Fibroblast of mammary gland (primary cell): ENCODE measurements around the gene PARP1.
"Not testable (repeated sequence)": the region's sequence is repeated elsewhere in the genome, so short reads cannot be mapped to it uniquely, and the experiment has no call there.

Source experiments
- DNase-seq: peaks from one replicate; pipeline ENCODE4 v3.0.0-alpha.2; 2010; ENCODE audit warnings: low read depth
- H3K4me3 ChIP-seq: 2 replicates; pipeline ENCODE4 v1.5.1; 2011; ENCODE audit warnings: low read depth, mild to moderate bottlenecking, low read length, moderate library complexity; ENCODE audit not compliant: control insufficient read depth
- CTCF ChIP-seq: conservative IDR thresholded peaks from 2 replicates; pipeline ENCODE4 v1.5.1; 2011; ENCODE audit warnings: low read depth, low read length, inconsistent platforms; ENCODE audit not compliant: control insufficient read depth, insufficient read depth

PARP1 gene

GRCh38 chr1:226440512-226440911 lies 32.6 kb upstream of the PARP1 start:
- no peak for DNase-seq
- TF ChIP-seq CTCF = no peak
- H3K4me3 ChIP-seq = no peak overlapping the region

DNA sequence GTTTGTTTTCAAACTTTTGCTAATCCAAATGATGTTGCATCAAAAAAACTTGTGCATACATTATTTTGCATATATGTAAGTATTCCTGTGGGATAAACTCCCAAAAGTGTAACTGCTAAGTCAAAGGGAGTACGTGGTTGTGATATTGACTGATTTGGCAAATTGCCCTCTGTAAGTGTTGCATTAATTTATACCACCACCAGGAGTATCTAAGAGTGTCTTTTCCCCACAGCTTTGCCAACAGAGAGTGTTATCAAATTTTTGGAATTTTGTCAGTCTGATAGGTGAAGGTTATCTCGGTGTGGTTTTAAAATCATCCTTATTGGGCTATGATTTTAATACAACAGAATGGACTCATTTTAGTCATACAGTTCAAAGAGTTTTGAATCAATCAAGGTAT lies 30.1 kb upstream of the PARP1 start:
- H3K4me3 ChIP-seq = no peak overlapping the region
- DNase-seq = peak; percentile 19
- TF ChIP-seq CTCF = peak; percentile 24

DNA sequence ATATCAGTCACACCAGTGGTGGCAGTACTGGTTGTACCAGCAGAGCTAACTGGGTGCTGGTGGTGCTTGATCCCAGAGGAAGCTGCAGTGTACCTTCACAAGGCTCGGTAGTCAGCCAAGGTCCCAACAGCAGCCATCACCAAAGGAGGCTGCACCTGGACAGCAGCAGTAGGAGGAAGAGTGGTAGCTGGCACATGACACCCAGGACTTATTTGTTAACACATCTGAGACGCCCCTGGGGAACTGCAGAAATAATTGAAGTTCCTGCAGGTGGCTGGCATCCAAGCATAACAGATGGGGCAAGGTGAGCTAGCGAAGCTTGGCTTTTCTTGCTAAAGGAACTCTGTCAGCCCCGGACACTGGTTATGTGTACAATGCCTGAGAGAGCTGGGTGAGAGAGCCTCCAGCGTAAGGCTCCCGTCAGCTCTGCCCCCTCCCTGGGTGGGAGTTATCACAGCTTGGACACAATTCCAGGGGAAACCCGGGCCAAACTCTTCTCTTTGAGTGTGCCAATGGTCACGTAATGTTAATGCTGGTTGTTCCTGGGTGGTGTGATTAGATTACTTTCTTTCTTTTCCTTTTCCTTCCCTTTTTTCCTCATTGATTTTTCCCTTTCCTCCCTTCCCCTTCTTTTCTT lies 29.1 kb upstream of the PARP1 start:
- DNase-seq = no peak
- TF ChIP-seq CTCF = no peak
- H3K4me3 ChIP-seq = no peak overlapping the region

DNA sequence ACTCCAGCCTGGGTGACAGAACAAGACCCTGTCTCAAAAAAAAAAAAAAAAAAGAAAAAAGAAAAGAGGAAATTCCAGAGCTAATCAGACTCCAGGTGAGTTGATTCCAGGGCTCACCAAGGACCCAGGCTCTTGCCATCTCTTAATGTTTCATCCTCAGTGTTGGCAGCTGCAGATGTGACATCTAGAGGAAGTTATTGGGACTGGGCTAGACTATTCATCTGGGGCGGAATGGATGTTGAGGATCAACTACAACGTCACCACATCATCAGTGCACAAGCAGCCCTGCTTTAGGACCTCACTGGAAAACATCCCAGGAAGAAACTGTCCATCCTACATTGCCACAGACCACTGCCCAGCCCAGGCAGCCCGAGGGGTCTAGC lies 28.6 kb upstream of the PARP1 start:
- H3K4me3 ChIP-seq = no peak overlapping the region
- DNase-seq = no peak
- no peak for TF ChIP-seq CTCF

DNA sequence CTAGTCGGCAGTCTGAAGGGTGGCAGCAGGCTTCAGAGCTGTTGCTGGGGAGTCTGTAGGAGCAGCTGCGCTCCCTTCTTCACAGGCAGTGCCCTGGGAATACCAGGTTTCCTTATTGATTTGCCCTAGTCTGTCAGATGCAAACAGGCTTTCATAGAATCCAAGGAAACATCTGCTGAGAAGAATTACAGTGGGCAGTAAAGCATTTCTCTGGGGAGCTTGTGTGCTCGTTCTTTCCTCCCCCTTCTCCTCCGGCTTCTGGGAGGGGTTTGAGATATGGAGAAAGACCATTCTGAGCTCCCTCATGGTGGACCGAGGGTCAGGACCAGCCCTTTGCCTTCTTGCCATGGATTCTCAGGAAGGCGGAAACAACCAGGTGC lies 25.4 kb upstream of the PARP1 start:
- DNase-seq = no peak
- H3K4me3 ChIP-seq = no peak overlapping the region
- TF ChIP-seq CTCF = no peak

- TF ChIP-seq CTCF = no peak
- DNase-seq = no peak
Measured at GRCh38 chr1:226432586-226433340, 24.9 kb upstream of the PARP1 start.

GRCh38 chr1:226431898-226432297 lies 24.0 kb upstream of the PARP1 start:
- not testable (repeated sequence) for H3K4me3 ChIP-seq, DNase-seq

More at GRCh38 chr1:226432586-226433340, 24.9 kb upstream of the PARP1 start:
- no peak overlapping the region for H3K4me3 ChIP-seq
